GM23338 (cell line): Measurements from ENCODE around the gene ATP10A.

ENCODE experiments used
- CREB1 ChIP-seq: fragments of 250-450 bp; sonication (Bioruptor Pico); IDR thresholded peaks from 2 replicates; pipeline ENCODE4 v1.5.0; 2020; ENCODE audit warnings: low read depth, mild to moderate bottlenecking, moderate library complexity
- CTCF ChIP-seq, 2 experiments: fragments of 200-600 bp in 1 of 2; sonication (generic) in 1 of 2; conservative IDR thresholded peaks; 2 replicates each; pipeline versions ENCODE4 v1.5.1 to v1.6.1; 2016 to 2017; ENCODE audit warnings: antibody characterized with exemption in 2 of 2, low read depth in 2 of 2, mild to moderate bottlenecking in 2 of 2, moderate library complexity in 1 of 2
- JUNB ChIP-seq: IDR thresholded peaks from one replicate; pipeline ENCODE4 v1.6.1; 2016; ENCODE audit warnings: antibody characterized with exemption; ENCODE audit not compliant: unreplicated experiment
- POLR2AphosphoS5 ChIP-seq: IDR thresholded peaks from 2 replicates; pipeline ENCODE4 v1.6.1; 2016; ENCODE audit warnings: antibody characterized with exemption, low read depth

DNA sequence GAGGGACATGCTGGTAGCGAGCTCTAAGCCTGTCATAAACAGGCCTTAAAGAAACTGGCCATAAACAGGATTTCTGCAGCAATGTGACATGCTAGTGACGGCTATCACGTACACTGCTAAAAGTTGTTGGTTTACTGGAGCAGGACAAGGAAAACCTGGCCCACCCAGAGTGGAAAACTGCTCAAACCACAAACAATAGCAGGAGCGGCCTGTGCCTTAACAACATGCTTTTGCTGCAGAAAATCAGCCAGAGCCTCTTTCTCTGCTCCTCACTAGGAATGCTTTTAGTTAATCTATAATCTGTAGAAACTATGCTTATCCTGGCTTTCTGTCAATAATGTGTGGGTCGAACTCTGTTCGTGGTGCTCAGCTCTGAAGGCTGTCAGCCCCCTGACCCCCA lies 221.4 kb downstream of the ATP10A start:
- TF ChIP-seq CTCF (conservative IDR thresholded peaks at IDR 0.05; ENCODE audit: low read depth in 2 of 2) (no peak), POLR2AphosphoS5 (no peak), CREB1 (CRISPR knock-in tag) (no peak), JUNB (no peak)
